ENCODE measurements around the gene TES. TPM values are rescaled to one million over a fixed set of nuclear protein-coding genes. Genes with fewer than 3 reads are reported as not detected.

TES gene
- total RNA-seq, 1 donor from 2014 or later, result 82.8 TPM

DNA sequence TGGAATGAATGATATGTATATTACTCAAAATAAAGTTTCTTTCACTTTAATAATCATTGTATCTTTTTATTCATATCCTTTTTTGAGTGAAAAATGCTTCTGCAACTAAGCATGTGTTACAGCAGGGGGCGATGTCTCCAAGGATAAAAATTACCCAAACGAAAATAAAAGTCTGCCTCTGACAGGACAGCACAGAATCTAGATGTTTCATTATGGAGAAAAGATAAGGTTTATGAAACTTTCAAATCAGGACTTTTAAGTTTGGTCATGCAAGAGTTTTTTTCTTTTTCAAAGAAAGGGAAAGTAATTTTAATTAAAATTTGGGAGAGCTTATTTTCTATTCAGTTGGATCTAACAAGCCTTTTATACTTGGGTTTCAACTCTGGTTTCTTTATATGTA lies 48.4 kb downstream of the TES start:
- POLR2A ChIA-PET, result no interaction called here
- peak; percentile 60 for ATAC-seq (ENCODE audit: low read depth)
- intact Hi-C loops (cut with micrococcal nuclease), result loop anchor here (1.0 kb wide), 6 partner anchors 83 to 551 kb away; partner anchors contain the start of gene MET
- TF ChIP-seq CTCF (IDR thresholded peaks at IDR 0.05), result peak; percentile 63
- CTCF ChIA-PET, result interaction anchor here (0.6 to 5.9 kb wide), 18 partner anchors 9 to 549 kb away, joined by 3 to 92 read pairs (median 4); partner anchors contain the start of gene CAV1
- Mint-ChIP-seq H3K4me3 (no peak overlapping the region), H3K9me3 (no peaks in the 10 kb centered on the region), H3K27me3 (no peaks in the 10 kb centered on the region), H3K36me3 (ENCODE audit: low read depth) (peaks cover 40% of the 10 kb centered on the region), H3K27ac (no peak overlapping the region), H3K4me1 (peaks cover 12% of the 10 kb centered on the region)
- DNase-seq, result no peak

DNA sequence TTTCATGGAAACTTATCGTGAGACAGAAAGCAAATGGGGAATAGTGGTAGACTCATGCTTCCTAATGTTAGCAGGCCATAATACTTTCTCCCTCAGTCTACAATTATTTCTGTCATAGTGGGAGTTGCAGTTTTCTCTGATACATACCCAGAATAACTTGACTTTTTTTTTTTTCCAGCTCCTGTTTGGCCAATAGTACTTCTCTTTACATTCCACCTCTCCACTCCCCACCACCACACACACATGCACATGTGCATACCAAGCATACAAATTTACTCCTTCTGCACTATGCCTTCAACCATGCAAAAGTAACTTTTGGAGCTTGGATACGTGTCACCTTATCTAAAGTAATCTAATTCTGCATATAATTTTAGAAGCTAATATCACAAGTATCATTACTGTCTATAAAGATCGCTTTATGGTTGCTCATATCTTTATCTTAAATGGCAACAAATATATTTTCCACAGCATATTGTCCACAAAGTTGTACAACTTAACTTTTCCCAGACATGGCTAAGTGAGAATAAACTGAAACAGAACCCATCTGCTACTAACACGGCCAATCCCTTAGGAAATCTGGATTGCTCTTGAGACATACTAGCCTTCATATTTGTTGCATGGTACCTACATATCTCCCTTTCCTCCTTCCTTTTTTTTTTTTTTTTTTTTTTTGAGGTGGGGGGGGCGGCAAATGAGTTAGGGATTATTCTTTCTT lies 49.0 kb downstream of the TES start:
- Mint-ChIP-seq H3K4me3 (no peak overlapping the region), H3K27ac (no peak overlapping the region), H3K27me3 (no peaks in the 10 kb centered on the region), H3K9me3 (no peaks in the 10 kb centered on the region), H3K4me1 (peaks cover 12% of the 10 kb centered on the region), H3K36me3 (ENCODE audit: low read depth) (peaks cover 37% of the 10 kb centered on the region)
- POLR2A ChIA-PET, result interaction anchor here (0.6 kb wide), 1 partner anchor 241 kb away, joined by 14 read pairs; no protein-coding TSS in a partner anchor
- DNase-seq (no peak), ATAC-seq (ENCODE audit: low read depth) (no peak)
- intact Hi-C loops (cut with micrococcal nuclease), result no loop called here
- CTCF ChIA-PET, result interaction anchor here (0.8 to 5.9 kb wide), 17 partner anchors 8 to 549 kb away, joined by 3 to 92 read pairs (median 4); partner anchors contain the start of gene CAV1
- no peak for TF ChIP-seq CTCF (IDR thresholded peaks at IDR 0.05)

GRCh38 chr7:116259871-116260440 lies 49.6 kb downstream of the TES start:
- POLR2A ChIA-PET, result interaction anchor here (0.6 kb wide), 1 partner anchor 242 kb away, joined by 14 read pairs; no protein-coding TSS in a partner anchor
- no peak overlapping the region for H3K4me3 Mint-ChIP-seq
- no peak for TF ChIP-seq CTCF (IDR thresholded peaks at IDR 0.05)
- H3K27ac Mint-ChIP-seq, result no peak overlapping the region
- no peak for DNase-seq
- H3K9me3 Mint-ChIP-seq, result no peaks in the 10 kb centered on the region
- H3K4me1 Mint-ChIP-seq, result peaks cover 12% of the 10 kb centered on the region
- CTCF ChIA-PET, result interaction anchor here (0.6 to 5.9 kb wide), 12 partner anchors 7 to 548 kb away, joined by 3 to 92 read pairs (median 6); partner anchors contain the start of gene CAV1
- H3K36me3 Mint-ChIP-seq (ENCODE audit: low read depth), result peaks cover 33% of the 10 kb centered on the region
- no peaks in the 10 kb centered on the region for H3K27me3 Mint-ChIP-seq
- intact Hi-C loops (cut with micrococcal nuclease), result no loop called here
- ATAC-seq (ENCODE audit: low read depth), result no peak

- peaks cover 12% of the 10 kb centered on the region for H3K4me1 Mint-ChIP-seq
- DNase-seq (no peak), ATAC-seq (ENCODE audit: low read depth) (no peak)
- POLR2A ChIA-PET, result no interaction called here
- H3K27ac Mint-ChIP-seq, result no peak overlapping the region
- intact Hi-C loops (cut with micrococcal nuclease), result no loop called here
- no peaks in the 10 kb centered on the region for H3K9me3 Mint-ChIP-seq
- CTCF ChIA-PET, result no interaction called here
- peaks cover 9% of the 10 kb centered on the region for H3K27me3 Mint-ChIP-seq
- no peak for TF ChIP-seq CTCF (IDR thresholded peaks at IDR 0.05)
- peaks cover 20% of the 10 kb centered on the region for H3K36me3 Mint-ChIP-seq (ENCODE audit: low read depth)
- H3K4me3 Mint-ChIP-seq, result no peak overlapping the region
Measured at GRCh38 chr7:116261904-116262303, 51.6 kb downstream of the TES start.

GRCh38 chr7:116265881-116266280 lies 55.5 kb downstream of the TES start:
- Mint-ChIP-seq H3K9me3 (no peaks in the 10 kb centered on the region), H3K27ac (no peak overlapping the region), H3K4me1 (peaks cover 9% of the 10 kb centered on the region), H3K27me3 (peaks cover 9% of the 10 kb centered on the region), H3K36me3 (ENCODE audit: low read depth) (no peaks in the 10 kb centered on the region), H3K4me3 (no peak overlapping the region)
- DNase-seq, result no peak
- TF ChIP-seq CTCF (IDR thresholded peaks at IDR 0.05), result no peak
- CTCF ChIA-PET, result interaction anchor here (1.0 kb wide), 1 partner anchor 325 kb away, joined by 3 read pairs; no protein-coding TSS in a partner anchor
- POLR2A ChIA-PET, result no interaction called here
- no peak for ATAC-seq (ENCODE audit: low read depth)
- intact Hi-C loops (cut with micrococcal nuclease), result no loop called here
